Trophoblast cell (in vitro differentiated cells and primary cell): ENCODE data around the gene SIX3.

ENCODE experiments used
- DNase-seq, 2 donors: peaks; one replicate each; pipeline ENCODE4 v3.0.0-alpha.2; 2016
- H2AFZ ChIP-seq: 2 replicates; pipeline ENCODE4 v1.6.1; 2013; ENCODE audit warnings: low read length, moderate library complexity, mild to moderate bottlenecking; ENCODE audit not compliant: insufficient read depth, poor library complexity
- H2AK5ac ChIP-seq: 2 replicates; pipeline ENCODE4 v1.6.1; 2013; ENCODE audit warnings: mild to moderate bottlenecking, low read length
- H2BK120ac ChIP-seq: 2 replicates; pipeline ENCODE4 v1.6.1; 2013; ENCODE audit warnings: low read length, mild to moderate bottlenecking, moderate library complexity; ENCODE audit not compliant: insufficient read depth, poor library complexity
- H2BK12ac ChIP-seq: 2 replicates; pipeline ENCODE4 v1.6.1; 2013; ENCODE audit warnings: mild to moderate bottlenecking, low read length, moderate library complexity
- H2BK5ac ChIP-seq: 2 replicates; pipeline ENCODE4 v1.6.1; 2013; ENCODE audit warnings: low read length, low read depth, moderate library complexity, mild to moderate bottlenecking; ENCODE audit not compliant: poor library complexity
- H3K14ac ChIP-seq: 2 replicates; pipeline ENCODE4 v1.6.1; 2013; ENCODE audit warnings: mild to moderate bottlenecking, low read length
- H3K18ac ChIP-seq: 2 replicates; pipeline ENCODE4 v1.6.1; 2013; ENCODE audit warnings: mild to moderate bottlenecking, low read length
- H3K23ac ChIP-seq: 2 replicates; pipeline ENCODE4 v1.6.1; 2013; ENCODE audit warnings: low read length
- H3K27ac ChIP-seq: 2 replicates; pipeline ENCODE4 v1.5.1; 2013; ENCODE audit warnings: low read depth, mild to moderate bottlenecking, inconsistent platforms, low read length, moderate library complexity
- H3K27me3 ChIP-seq: 2 replicates; pipeline ENCODE4 v1.6.1; 2013; ENCODE audit warnings: inconsistent platforms, mild to moderate bottlenecking, low read length, moderate library complexity; ENCODE audit not compliant: insufficient read depth
- H3K36me3 ChIP-seq, 2 experiments: 1 replicate in 1 of 2; 2 replicates in 1 of 2; pipeline ENCODE4 v1.6.1; 2013; ENCODE audit warnings: low read length in 2 of 2, mild to moderate bottlenecking in 2 of 2, moderate library complexity in 1 of 2; ENCODE audit not compliant: insufficient read depth in 2 of 2, control insufficient read depth in 1 of 2
- H3K4ac ChIP-seq: 2 replicates; pipeline ENCODE4 v1.6.1; 2013; ENCODE audit warnings: low read depth, mild to moderate bottlenecking, low read length, moderate library complexity
- H3K4me1 ChIP-seq, 2 experiments: 1 replicate in 1 of 2; 2 replicates in 1 of 2; pipeline ENCODE4 v1.6.1; 2013; ENCODE audit warnings: low read length in 2 of 2, mild to moderate bottlenecking in 2 of 2, moderate library complexity in 1 of 2; ENCODE audit not compliant: insufficient read depth in 2 of 2, control insufficient read depth in 1 of 2
- H3K4me2 ChIP-seq: 2 replicates; pipeline ENCODE4 v1.6.1; 2013; ENCODE audit warnings: inconsistent platforms, mild to moderate bottlenecking, low read length, moderate library complexity
- H3K4me3 ChIP-seq: 2 replicates; pipeline ENCODE4 v1.5.1; 2013; ENCODE audit warnings: mild to moderate bottlenecking, low read depth, low read length, inconsistent platforms
- H3K79me1 ChIP-seq: one replicate; pipeline ENCODE4 v1.6.1; 2013; ENCODE audit warnings: low read length
- H3K79me2 ChIP-seq: 2 replicates; pipeline ENCODE4 v1.6.1; 2013; ENCODE audit warnings: low read length, mild to moderate bottlenecking; ENCODE audit not compliant: control insufficient read depth, insufficient read depth, poor library complexity
- H3K9ac ChIP-seq: 2 replicates; pipeline ENCODE4 v1.6.1; 2013; ENCODE audit warnings: mild to moderate bottlenecking, low read length
- H3K9me3 ChIP-seq: 2 replicates; pipeline ENCODE4 v1.6.1; 2013; ENCODE audit warnings: low read depth, mild to moderate bottlenecking, control low read depth, inconsistent platforms, low read length; ENCODE audit not compliant: insufficient read depth
- H4K12ac ChIP-seq: 2 replicates; pipeline ENCODE4 v1.6.1; 2013; ENCODE audit warnings: low read depth, mild to moderate bottlenecking, low read length, moderate library complexity
- H4K8ac ChIP-seq: 2 replicates; pipeline ENCODE4 v1.6.1; 2013; ENCODE audit warnings: low read depth, mild to moderate bottlenecking, low read length, moderate library complexity
- H4K91ac ChIP-seq: one replicate; pipeline ENCODE4 v1.6.1; 2013; ENCODE audit warnings: low read depth, mild to moderate bottlenecking, low read length, moderate library complexity
- WGBS: extraction: QIAGEN DNeasy Blood & Tissue Kit; methylation state at CpG from one replicate; pipeline ENCODE4 v1.1.7; 2013; ENCODE audit warnings: missing lambda C conversion rate; ENCODE audit not compliant: insufficient read length, insufficient coverage; ENCODE audit errors: extremely low coverage; 5-methylcytosine and 5-hydroxymethylcytosine counted together

SIX3 gene

DNA sequence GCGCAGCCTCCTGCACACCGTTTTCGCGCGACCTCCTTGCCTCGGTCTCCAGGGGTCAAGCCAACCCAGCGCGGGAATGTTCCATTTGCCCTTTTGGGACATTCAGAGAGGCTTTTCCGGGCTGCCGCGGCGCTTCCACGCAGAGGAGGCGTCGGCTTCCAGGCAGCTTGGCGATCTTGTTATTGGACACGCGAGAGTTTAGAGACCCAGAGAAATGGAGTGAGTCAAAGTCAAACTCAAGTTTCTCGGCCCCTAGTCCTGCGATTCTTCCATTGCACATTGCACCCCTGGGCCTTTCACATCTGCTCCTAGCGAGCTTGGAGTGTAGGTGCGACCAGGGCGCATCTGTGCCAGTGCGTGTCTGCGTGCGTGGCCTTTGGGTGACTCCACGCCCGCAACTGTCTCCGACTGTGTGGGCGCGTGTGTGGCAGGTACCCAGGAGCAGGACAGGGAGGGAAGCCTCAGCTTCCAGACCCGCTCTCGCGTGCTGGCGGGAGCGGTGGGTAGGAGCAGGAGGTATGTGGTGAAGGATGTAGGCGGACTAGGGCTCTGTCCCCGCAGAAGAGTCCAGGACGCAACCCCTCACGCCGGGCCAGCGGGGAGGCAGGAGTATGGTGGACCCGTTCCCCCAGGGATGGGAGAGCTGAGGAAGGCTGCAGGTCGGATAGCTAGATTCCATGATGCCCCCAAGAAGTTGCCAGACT lies 13.5 kb downstream of the SIX3 start:
- Histone ChIP-seq H2BK120ac (no peak overlapping the region), H3K9me3 (peaks cover 10% of the 10 kb centered on the region), H3K23ac (no peak overlapping the region), H2AFZ (no peak overlapping the region), H3K4ac (no peak overlapping the region), H3K36me3 (no peaks in the 10 kb centered on the region), H3K4me3 (peak overlapping the region; percentile 26), H3K9ac (no peak overlapping the region), H3K4me2 (peak overlapping the region; percentile 60), H3K79me1 (no peaks in the 10 kb centered on the region), H4K91ac (no peak overlapping the region), H3K14ac (no peak overlapping the region), H3K27ac (no peak overlapping the region), H4K8ac (no peak overlapping the region), H2BK12ac (no peak overlapping the region), H4K12ac (no peak overlapping the region), H2BK5ac (no peak overlapping the region), H2AK5ac (no peak overlapping the region), H3K4me1 (peaks cover 8 to 9% of the 10 kb centered on the region in 2 experiments), H3K27me3 (peaks cover 55% of the 10 kb centered on the region), H3K18ac (no peak overlapping the region), H3K79me2 (no peaks in the 10 kb centered on the region)
- WGBS = no CpG with 5 or more reads among the region's 44 CpGs
- no peak for DNase-seq

DNA sequence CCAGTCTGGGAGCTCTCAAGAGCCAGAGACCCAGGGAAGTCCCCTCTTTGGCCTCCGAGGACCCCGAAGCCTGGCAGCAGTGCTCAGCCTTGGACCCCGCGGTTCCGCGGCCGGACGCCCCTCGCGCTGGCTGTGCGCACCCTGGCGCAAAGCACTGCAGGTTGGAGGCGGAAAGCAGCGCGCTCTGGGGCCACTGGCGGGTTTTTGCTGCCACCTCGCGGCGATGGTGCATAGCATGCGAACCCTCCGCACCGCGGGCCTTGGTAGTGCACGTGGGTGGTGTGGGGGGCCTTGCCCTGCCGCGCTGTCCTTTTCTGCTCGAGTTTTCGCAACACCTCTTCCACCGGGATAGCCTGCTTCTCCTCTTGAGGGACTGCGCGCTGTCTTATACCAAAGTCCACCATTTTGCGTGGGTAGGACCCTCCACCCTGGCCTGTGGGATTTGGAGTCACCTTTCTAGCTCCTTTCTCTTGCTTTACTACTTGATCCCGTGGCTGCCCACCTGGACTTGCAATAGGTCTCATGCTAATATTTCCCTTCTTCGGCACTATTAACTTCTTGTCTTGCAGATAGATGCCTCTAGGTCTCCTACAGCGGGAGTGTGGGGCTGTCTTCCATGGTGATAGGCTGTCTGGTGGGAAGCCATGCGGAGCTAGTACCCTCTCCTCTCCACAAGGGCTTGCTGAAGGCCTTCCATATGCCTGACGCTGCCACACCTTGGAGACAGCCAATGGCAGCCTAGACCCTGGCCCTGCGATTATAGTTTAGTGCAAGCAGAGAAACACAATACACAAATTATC lies 14.3 kb downstream of the SIX3 start:
- no peak overlapping the region for H4K12ac ChIP-seq
- H4K8ac ChIP-seq = no peak overlapping the region
- no peak overlapping the region for H2AFZ ChIP-seq
- peak; percentile 54 to 85 for DNase-seq
- no peak overlapping the region for H2BK12ac ChIP-seq
- no peak overlapping the region for H2AK5ac ChIP-seq
- no peak overlapping the region for H2BK5ac ChIP-seq
- H3K36me3 ChIP-seq = no peaks in the 10 kb centered on the region
- peaks cover 9% of the 10 kb centered on the region for H3K9me3 ChIP-seq
- H3K14ac ChIP-seq = no peak overlapping the region
- no CpG with 5 or more reads among the region's 38 CpGs for WGBS
- H3K18ac ChIP-seq = no peak overlapping the region
- H2BK120ac ChIP-seq = no peak overlapping the region
- H3K27me3 ChIP-seq = peaks cover 48% of the 10 kb centered on the region
- no peak overlapping the region for H3K27ac ChIP-seq
- no peak overlapping the region for H3K4ac ChIP-seq
- no peaks in the 10 kb centered on the region for H3K79me2 ChIP-seq
- H3K4me2 ChIP-seq = peak overlapping the region; percentile 60
- H3K9ac ChIP-seq = no peak overlapping the region
- H3K4me1 ChIP-seq = peaks cover 8 to 9% of the 10 kb centered on the region in 2 experiments
- H3K79me1 ChIP-seq = no peaks in the 10 kb centered on the region
- H3K23ac ChIP-seq = no peak overlapping the region
- H4K91ac ChIP-seq = no peak overlapping the region
- H3K4me3 ChIP-seq = no peak overlapping the region

DNA sequence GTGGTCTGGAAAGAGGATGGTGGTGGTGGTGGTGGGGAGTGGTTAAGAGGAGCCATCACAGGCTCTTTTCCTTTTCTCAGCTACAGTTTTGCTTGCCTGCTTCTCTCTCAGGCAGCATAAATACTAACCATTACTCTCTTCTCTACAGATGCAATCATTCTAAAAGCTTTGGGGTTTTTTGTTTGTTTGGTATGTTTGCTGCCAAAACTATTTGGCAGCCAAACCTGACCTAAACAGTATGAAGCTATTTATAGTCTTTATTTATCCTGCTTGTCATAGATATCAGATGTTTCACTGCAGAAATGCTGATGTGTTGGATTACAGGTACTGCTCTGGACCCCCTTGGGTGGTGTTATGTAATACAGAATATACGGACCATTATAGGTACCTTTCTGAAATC lies 15.3 kb downstream of the SIX3 start:
- Histone ChIP-seq H3K4me3 (no peak overlapping the region), H3K4me1 (peaks cover 8 to 9% of the 10 kb centered on the region in 2 experiments), H3K4me2 (no peak overlapping the region), H3K36me3 (no peaks in the 10 kb centered on the region), H3K79me2 (no peaks in the 10 kb centered on the region), H3K14ac (no peak overlapping the region), H2BK5ac (no peak overlapping the region), H3K18ac (no peak overlapping the region), H2AFZ (no peak overlapping the region), H4K12ac (no peak overlapping the region), H3K27ac (no peak overlapping the region), H2BK120ac (no peak overlapping the region), H3K27me3 (peaks cover 37% of the 10 kb centered on the region), H3K9ac (no peak overlapping the region), H4K91ac (no peak overlapping the region), H3K79me1 (no peaks in the 10 kb centered on the region), H2BK12ac (no peak overlapping the region), H3K9me3 (peaks cover 6% of the 10 kb centered on the region), H4K8ac (no peak overlapping the region), H3K23ac (no peak overlapping the region), H2AK5ac (no peak overlapping the region), H3K4ac (no peak overlapping the region)
- WGBS = no CpG with 5 or more reads among the region's 1 CpG
- no peak for DNase-seq

DNA sequence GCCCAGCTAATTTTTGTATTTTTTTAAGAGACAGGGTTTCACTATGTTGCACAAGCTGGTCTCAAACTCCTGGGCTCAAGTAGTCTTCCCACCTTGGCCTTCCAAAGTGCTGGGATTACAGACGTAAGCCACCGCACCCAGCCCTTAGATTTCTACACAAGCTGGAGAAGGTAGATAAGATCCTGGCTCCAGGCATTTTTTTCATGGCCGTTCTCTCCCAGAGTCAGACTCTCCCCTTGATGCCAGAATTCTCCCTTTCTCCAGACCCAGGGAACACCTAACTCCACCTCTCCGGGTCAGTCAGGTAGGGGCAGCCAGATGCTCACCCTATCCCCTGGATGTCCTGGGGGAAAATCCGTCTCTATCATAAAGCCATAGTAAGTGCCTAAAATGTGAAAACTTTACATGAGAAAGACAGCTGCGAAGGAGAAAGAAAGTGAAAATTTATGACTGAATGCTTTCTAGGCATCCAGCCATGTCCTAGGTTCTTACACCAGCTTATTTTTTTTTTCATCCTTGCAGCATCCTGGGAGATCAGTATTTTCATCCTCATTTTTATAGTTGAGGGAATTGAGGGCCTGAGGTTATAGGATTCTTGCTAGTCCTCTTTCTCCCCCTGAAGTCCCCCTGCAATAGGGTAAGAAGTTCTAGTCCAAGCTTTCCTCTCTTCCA lies 16.3 kb downstream of the SIX3 start:
- no peak overlapping the region for H3K4me3 ChIP-seq
- no peak overlapping the region for H3K9ac ChIP-seq
- H3K23ac ChIP-seq = no peak overlapping the region
- no peak overlapping the region for H4K12ac ChIP-seq
- no peak overlapping the region for H2BK120ac ChIP-seq
- H2BK5ac ChIP-seq = no peak overlapping the region
- no peak overlapping the region for H2BK12ac ChIP-seq
- peaks cover 29% of the 10 kb centered on the region for H3K27me3 ChIP-seq
- H2AFZ ChIP-seq = no peak overlapping the region
- H3K9me3 ChIP-seq = peaks cover 4% of the 10 kb centered on the region
- H3K18ac ChIP-seq = no peak overlapping the region
- peaks cover 4 to 5% of the 10 kb centered on the region in 2 experiments for H3K4me1 ChIP-seq
- no peaks in the 10 kb centered on the region for H3K79me1 ChIP-seq
- H3K36me3 ChIP-seq = no peaks in the 10 kb centered on the region
- H3K27ac ChIP-seq = no peak overlapping the region
- no CpG with 5 or more reads among the region's 6 CpGs for WGBS
- H4K8ac ChIP-seq = no peak overlapping the region
- no peak overlapping the region for H3K14ac ChIP-seq
- H3K4me2 ChIP-seq = no peak overlapping the region
- H3K4ac ChIP-seq = no peak overlapping the region
- H3K79me2 ChIP-seq = no peaks in the 10 kb centered on the region
- peak; percentile 81 to 85 for DNase-seq
- H4K91ac ChIP-seq = no peak overlapping the region
- H2AK5ac ChIP-seq = no peak overlapping the region
